SW 1271 (cell line): Measurements from ENCODE around the gene APLP2.
"Not testable (repeated sequence)": the region's sequence is repeated elsewhere in the genome, so short reads cannot be mapped to it uniquely, and the experiment has no call there.

Experiments
- DNase-seq, 2 experiments: peaks; one replicate each; lab custom pipeline; 2025; lab: John Stamatoyannopoulos, UW

APLP2 gene

GRCh38 chr11:130091169-130091568, 21.5 kb downstream of the APLP2 start:
- DNase-seq, result not testable (repeated sequence)

DNA sequence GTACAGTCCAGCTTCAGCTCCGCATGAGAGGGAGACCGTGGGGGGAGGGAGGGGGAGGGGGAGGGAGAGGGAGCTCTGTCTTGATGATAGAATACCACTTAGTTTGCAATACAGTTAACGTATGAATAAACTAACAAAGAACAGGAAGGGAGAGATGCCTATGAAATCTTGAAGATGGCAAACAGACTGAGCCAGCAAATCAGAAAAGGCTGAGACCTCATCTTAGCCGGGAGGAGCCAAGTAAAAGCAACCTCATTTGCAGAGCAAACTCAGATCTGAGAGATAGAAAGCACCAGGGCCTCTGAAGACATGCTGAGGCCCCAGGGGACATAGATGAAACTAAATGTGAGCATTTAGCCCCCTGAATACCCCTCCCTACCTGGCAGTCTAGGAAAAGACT, 23.0 kb downstream of the APLP2 start:
- no peak for DNase-seq

GRCh38 chr11:130094614-130095013, 24.9 kb downstream of the APLP2 start:
- no peak for DNase-seq

GRCh38 chr11:130095326-130095725, 25.6 kb downstream of the APLP2 start:
- DNase-seq, result no peak

- DNase-seq, result no peak
Measured at GRCh38 chr11:130096042-130096441, 26.3 kb downstream of the APLP2 start.

GRCh38 chr11:130096823-130097222, 27.1 kb downstream of the APLP2 start:
- DNase-seq, result no peak

DNA sequence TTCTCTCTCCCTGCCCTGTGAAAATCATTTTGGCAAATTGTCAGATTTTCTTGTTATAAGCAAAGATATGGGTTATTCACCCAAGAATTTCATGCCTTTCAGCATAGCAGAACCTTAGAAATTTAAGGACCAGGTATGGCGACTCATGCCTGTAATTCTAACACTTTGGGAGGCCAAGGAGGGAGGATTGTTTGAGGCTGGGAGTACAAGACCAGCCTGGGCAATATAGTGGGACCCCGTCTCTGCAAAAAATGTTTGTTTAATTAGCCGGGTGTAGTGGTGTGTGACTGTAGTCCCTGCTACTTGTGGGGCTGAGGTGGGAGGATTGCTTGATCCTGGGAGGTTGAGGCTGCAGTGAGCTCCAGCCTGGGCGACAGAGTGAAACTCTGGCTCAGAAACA, 27.6 kb downstream of the APLP2 start:
- no peak for DNase-seq

GRCh38 chr11:130099356-130099755, 29.7 kb downstream of the APLP2 start:
- no peak for DNase-seq

GRCh38 chr11:130100381-130101095, 30.8 kb downstream of the APLP2 start:
- no peak for DNase-seq

DNA sequence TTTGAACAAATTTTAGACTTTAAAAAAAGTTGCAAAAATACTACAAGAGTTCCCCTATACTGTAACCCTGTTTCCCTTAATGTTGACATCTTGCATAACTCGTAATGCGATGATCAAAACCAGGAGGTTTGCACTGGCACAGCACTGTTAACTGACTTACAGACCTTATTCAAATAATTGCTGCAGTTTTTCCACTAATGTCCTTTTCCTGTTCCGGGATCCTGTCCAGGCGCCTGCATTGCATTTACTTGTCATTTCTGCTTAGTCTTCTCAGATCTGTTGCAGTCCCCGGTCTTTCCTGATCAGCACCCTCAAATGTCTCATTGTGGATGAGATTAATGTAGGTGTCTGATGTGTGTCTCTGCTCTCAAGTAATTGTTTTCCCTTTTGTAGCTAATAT, 32.0 kb downstream of the APLP2 start:
- DNase-seq, result no peak

DNA sequence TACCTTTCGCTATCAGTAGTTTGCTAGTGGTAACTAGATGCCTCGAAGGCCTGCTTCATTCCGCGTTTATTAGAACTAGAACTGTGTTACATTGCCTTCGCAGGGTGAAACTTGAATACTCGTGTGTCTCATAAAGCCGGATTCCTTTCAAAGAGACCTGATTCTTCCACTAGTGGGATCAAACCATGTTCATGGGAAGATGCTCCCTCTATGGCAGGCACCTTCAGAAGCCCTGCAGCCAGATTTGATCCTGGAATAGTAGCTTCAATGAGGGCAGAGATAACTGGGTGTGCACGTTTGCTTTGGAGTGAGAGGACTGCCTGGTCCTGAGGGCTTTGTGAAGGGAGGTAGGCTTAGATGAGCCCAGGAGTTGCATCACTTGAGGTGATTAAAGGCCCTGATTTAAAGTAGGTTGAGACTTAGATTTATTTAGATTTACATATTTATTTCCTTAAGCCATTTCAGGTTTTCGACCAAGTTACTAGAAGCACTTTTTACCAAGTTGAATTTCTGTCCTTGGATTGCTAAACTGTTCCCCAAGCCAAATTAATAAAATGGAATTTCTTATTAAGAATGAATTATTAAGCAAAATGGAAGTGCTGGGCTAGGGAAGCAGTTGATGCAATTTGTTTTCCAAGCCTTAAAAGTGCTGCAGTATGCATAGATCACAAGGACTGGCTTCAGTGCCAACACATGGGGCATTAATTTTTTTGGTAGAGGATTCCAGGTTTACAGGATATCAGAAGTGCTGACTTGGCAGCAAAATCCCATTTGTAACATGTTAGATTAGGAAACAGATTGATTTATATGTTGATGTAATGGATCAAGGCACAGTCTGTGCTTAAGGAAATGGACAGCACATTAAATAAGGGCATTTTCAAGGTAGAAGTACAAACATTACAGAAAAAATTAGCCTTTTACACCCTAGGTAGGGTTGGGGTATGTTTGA, 32.9 kb downstream of the APLP2 start:
- no peak for DNase-seq

DNA sequence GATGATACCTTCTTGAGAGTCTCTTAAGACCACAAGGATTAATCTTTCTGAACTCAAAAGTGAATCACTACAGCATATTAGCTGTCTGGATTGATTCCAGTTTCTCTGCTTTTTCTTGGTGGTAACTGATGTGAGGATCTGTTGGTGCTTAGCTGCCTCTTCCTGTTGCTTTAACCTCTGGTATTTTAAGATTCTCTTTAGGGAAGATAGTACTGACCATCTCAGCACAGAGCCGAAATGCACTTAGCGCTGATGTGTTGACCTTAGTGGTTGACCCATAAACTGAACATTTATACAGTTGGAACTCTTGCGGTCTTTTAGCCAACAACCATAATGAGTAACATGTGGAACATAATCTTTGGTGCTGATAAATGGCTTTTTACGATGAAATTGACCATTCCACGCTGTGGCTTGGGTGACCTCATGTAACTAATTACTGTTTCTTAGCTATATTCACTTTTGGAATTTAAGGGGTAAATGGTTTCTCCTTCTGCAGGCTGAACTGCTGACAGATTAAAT, 33.7 kb downstream of the APLP2 start:
- peak in 1 of 2 experiments; percentile 17 for DNase-seq

DNA sequence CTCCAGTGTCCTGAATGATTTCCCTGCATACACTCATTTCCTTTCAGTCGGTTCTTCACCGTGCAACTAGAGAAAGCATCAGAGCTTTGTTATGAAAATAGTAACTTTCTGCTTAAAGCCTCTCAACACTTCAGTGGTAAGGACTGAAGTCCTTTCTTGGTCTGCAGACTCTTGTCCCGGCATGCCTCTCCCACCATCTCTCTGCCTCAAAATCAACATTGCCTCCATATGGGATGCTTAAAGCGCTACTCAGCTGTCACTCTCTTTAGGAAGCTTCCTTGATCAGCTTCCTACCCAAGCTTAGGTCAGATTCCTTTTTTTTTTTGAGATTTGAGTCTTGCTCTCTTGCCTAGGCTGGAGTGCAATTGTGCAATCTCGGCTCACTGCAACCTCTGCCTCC, 36.7 kb downstream of the APLP2 start:
- DNase-seq, result no peak

GRCh38 chr11:130108671-130109070, 39.0 kb downstream of the APLP2 start:
- DNase-seq, result not testable (repeated sequence)

DNA sequence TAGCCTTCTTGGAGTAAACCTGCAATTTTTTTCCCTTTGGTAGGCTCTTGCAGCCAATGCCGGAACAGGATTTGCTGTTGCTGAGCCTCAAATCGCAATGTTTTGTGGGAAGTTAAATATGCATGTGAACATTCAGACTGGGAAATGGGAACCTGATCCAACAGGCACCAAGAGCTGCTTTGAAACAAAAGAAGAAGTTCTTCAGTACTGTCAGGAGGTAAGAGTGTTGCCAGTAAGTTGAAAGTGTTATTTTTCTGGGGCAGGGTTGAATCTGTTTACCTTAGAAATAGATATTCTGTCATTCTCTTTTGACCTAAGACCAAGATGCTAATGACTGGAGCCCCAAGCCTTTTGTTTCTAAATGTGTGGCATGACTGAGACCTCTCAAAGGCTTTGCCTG, 39.7 kb downstream of the APLP2 start:
- DNase-seq, result no peak

GRCh38 chr11:130110339-130111108, 40.8 kb downstream of the APLP2 start:
- DNase-seq, result no peak

- DNase-seq, result no peak
Measured at GRCh38 chr11:130112071-130112830, 42.6 kb downstream of the APLP2 start.

DNA sequence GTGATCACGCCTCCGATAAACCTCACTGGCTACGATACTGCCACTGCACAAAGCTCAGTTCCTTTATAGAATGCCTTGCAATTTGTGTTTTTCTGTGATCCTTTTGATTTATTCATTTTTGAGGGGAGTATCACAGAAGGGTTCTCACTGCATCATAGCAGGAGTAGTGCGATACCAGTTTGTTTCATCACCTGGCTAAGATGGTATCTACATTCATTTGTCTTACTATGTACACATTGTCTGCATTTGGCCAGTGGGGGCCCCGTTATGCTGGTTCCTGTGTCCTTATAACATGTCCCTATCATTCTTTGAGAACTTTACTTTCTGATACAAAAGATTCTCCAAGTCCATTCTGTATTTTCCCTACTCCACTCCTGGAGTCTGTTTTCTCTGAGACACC, 44.6 kb downstream of the APLP2 start:
- DNase-seq, result no peak

DNA sequence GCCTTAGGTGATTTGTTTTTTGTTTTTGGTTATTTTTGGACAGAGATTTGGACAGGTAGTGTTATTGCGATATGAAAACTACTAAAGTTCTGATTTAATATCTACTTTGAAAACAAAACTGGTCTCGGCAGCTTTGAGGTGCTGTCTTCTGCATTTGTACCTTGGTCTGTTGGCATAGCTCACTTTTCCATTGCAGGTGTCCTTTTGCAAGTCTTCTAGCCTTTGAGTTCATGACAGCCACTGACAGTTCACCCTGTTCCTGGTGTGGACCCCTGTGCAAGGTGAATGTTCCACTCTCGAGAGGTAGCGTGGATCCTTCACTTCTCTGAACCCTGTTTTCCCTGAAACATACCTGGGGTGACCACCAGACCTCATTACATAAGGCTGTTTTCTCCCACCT, 45.0 kb downstream of the APLP2 start:
- no peak for DNase-seq

DNA sequence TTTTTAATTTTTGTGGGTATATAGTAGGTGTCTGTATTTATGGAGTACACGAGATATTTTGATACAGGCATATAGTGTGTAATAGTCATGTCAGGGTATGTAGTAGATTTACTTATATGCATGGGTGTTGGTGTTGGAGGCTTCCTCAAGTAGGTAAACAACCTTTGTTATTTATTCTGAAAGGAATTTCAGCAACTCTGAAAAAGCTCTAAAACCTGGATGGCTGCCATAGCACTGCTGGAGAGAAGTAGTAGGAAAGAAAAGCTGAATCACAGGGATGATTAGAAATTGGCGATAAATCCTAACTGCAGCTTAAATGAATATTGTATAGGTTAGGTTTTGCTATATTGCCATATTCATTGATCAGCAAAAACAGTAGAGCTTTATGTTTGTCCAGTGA, 45.5 kb downstream of the APLP2 start:
- no peak for DNase-seq

- DNase-seq, result no peak
Measured at GRCh38 chr11:130118165-130118564, 48.5 kb downstream of the APLP2 start.
